Activated CD8-positive, alpha-beta T cell treated with anti-CD3 and anti-CD28 coated beads, Interleukin-2, amount 10 ng/mL, durations not matched to agents 7 days and 5 days (primary cell): ENCODE results near the gene RBM6. TPM values are rescaled to one million over a fixed set of nuclear protein-coding genes. Genes with fewer than 3 reads are reported as not detected.

Experiments used
- ATAC-seq: fragments of 150-1000 bp; cut with Tn5 transposase; one replicate; pipeline ENCODE4 v1.10.0; 2021; ENCODE audit warnings: moderate library complexity
- CTCF ChIA-PET: fragments of 350-600 bp; sonication (Branson Sonifier 250); formaldehyde crosslinking; loops from one replicate; lab custom pipeline; 2021; ENCODE audit warnings: antibody characterized with exemption; lab: Charles Lee
- POLR2A ChIA-PET: fragments of 350-600 bp; sonication (Branson Sonifier 250); formaldehyde crosslinking; loops from one replicate; lab custom pipeline; 2021; ENCODE audit warnings: antibody characterized with exemption; lab: Charles Lee
- DNase-seq: peaks from one replicate; pipeline ENCODE4 v3.0.0-alpha.2; 2020
- H3K27ac Mint-ChIP-seq: one replicate; pipeline ENCODE4 v1.8.0; 2021; ENCODE audit warnings: mild to moderate bottlenecking, mixed read lengths
- H3K27me3 Mint-ChIP-seq: one replicate; pipeline ENCODE4 v1.8.0; 2021; ENCODE audit warnings: low read depth, mixed read lengths
- H3K36me3 Mint-ChIP-seq: one replicate; pipeline ENCODE4 v1.8.0; 2021; ENCODE audit warnings: low read depth, mixed read lengths
- H3K4me1 Mint-ChIP-seq: one replicate; pipeline ENCODE4 v1.8.0; 2021; ENCODE audit warnings: low read depth, mixed read lengths
- H3K4me3 Mint-ChIP-seq: one replicate; pipeline ENCODE4 v1.8.0; 2021; ENCODE audit warnings: mild to moderate bottlenecking, mixed read lengths
- H3K9me3 Mint-ChIP-seq: one replicate; pipeline ENCODE4 v1.8.0; 2022; ENCODE audit warnings: mixed read lengths; ENCODE audit not compliant: insufficient read depth
- total RNA-seq, 2 experiments: library from RNA; stranded (reverse); gene quantifications; one replicate each; pipeline ENCODE4 v1.2.3, GENCODE V29; 2021

RBM6 gene
- total RNA-seq, 2 experiments from 2014 or later: 104 to 112 TPM

DNA sequence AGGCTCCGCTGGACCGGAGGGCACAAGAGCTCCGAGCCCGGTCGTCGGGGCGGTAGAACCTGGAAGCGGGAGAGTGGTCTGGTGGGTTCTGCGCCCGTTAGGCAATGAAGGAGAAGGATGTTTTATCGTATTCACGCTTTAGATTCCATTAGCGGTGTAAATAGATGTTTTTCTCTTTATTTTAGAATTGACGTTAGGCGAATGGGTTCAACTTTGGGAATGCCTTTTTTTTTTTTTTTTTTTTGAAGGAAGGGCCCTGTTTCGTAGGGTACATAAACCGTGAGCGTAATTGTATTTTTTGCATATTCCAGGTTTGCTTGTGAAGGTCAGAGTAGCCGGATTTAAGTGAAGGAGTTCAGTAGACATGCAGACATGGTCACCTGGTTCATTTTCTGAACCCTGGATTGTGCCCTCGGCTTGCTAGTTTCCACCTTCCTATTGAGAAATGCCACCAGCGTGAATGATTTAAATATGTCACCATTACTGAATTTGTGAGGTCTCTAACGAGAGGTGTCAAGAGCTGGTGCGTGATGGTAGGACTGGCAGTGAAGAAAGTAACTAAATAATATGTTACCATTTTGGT is 808 bp downstream of the RBM6 start:
- DNase-seq (no peak), ATAC-seq (no peak)
- POLR2A ChIA-PET: interaction anchor here (0.8 to 2.2 kb wide), 4 partner anchors 11 to 358 kb away, joined by 3 to 24 read pairs (median 4); partner anchors contain the start of gene MON1A
- Mint-ChIP-seq H3K27me3 (no peaks in the 10 kb centered on the region), H3K4me3 (peak overlapping the region; percentile 99), H3K36me3 (peaks cover 21% of the 10 kb centered on the region), H3K4me1 (peaks cover 27% of the 10 kb centered on the region), H3K27ac (peak overlapping the region; percentile 98), H3K9me3 (no peaks in the 10 kb centered on the region)
- CTCF ChIA-PET: interaction anchor here (2.3 kb wide), 1 partner anchor 11 kb away, joined by 19 read pairs; the partner anchor contains the start of gene MON1A

DNA sequence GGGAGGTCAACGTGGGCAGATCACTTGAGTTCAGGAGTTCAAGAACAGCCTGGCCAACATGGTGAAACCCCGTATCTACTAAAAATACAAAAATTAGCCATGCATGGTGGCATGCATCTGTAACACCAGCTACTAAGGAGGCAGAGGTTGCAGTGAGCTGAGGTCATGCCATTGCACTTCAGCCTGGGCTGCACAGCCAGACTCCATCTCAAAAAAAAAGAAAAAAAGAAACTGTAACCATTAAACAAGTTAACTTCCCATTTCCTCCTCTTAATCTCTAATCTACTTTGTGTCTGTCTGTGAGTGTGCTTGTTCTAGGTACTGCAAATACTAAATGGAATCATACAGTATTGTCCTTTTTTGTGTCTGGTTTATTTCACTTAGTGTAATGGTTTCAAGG is 2.7 kb downstream of the RBM6 start:
- Mint-ChIP-seq H3K36me3 (peaks cover 27% of the 10 kb centered on the region), H3K4me1 (peaks cover 31% of the 10 kb centered on the region), H3K9me3 (no peaks in the 10 kb centered on the region), H3K4me3 (no peak overlapping the region), H3K27ac (no peak overlapping the region), H3K27me3 (no peaks in the 10 kb centered on the region)
- CTCF ChIA-PET: no interaction called here
- POLR2A ChIA-PET: no interaction called here
- ATAC-seq (no peak), DNase-seq (no peak)

DNA sequence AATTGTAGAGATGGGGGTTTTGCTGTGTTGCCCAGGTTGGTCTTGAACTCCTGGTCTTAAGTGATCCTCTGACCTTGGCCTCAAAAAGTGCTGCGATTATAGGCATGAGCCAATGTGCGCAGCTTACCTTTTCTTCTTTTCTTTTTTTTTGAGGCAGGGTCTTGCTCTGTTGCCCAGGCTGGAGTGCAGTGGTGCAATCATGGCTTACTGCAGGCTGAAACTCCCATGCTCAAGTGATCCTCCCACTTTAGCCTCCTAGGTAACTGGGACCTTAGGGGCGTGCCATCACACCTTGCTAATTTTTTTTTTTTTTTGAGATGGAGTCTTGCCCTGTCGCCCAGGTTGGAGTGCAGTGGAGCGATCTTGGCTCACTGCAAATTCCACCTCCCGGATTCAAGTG is 13.0 kb downstream of the RBM6 start:
- POLR2A ChIA-PET: no interaction called here
- CTCF ChIA-PET: no interaction called here
- DNase-seq (no peak), ATAC-seq (no peak)
- Mint-ChIP-seq H3K4me1 (peaks cover 11% of the 10 kb centered on the region), H3K9me3 (no peaks in the 10 kb centered on the region), H3K36me3 (peaks cover 1% of the 10 kb centered on the region), H3K4me3 (no peak overlapping the region), H3K27ac (no peak overlapping the region), H3K27me3 (no peaks in the 10 kb centered on the region)

DNA sequence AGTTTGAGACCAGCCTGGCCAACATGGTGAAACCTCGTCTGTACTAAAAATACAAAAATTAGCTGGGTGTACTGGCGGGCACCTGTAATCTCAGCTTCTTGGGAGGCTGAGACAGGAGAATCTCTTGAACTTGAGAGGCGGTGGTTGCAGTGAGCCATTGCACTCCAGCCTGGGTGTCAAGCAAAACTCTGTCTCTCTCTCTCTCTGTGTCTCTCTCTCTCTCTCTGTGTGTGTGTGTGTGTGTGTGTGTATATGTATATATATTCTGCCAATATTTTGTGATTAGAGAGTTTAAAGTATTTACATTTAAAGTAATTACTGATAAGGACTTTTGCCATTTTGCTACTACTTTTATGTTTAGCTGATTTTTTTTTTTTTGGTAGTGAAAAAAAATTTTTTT is 15.7 kb downstream of the RBM6 start:
- H3K9me3 Mint-ChIP-seq: no peaks in the 10 kb centered on the region
- H3K4me1 Mint-ChIP-seq: peaks cover 4% of the 10 kb centered on the region
- H3K27me3 Mint-ChIP-seq: no peaks in the 10 kb centered on the region
- H3K36me3 Mint-ChIP-seq: peaks cover 10% of the 10 kb centered on the region
- ATAC-seq (no peak), DNase-seq (no peak)
- no peak overlapping the region for H3K4me3 Mint-ChIP-seq
- ChIA-PET POLR2A (no interaction called here), CTCF (no interaction called here)
- no peak overlapping the region for H3K27ac Mint-ChIP-seq

DNA sequence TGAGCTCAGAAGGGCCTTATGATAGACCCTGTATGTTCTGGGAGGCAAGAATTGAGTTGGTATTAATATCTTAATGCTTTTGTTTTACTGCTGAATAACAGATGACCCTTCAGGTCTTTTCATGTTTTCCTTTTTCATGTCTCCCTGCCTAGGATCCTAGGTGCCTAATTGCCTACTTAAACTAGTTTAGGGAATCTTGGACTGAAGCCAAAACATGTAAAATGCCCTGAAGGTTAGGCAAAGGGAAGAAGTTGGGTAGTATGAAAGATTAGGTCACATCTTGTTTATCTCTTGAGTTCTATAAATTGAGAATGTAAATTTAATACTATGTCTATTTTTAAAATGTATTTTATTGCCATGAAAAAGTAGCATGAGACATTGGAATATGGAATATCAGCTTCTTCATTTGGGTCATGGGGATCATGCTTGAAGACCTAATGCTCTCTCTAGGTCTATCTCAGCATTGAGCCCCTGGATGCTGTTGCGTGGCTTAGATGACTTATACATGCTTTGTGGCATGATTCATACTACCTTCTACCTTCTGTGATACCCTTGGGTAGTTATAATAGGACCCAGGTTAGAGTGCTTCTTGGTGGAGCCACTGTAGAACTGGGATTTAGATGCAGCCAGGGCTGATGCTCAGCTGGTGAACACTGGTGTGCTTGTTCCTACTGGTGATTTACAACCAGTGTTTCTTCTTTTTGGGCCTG is 26.4 kb downstream of the RBM6 start:
- Mint-ChIP-seq H3K36me3 (peaks cover 25% of the 10 kb centered on the region), H3K27ac (no peak overlapping the region), H3K27me3 (no peaks in the 10 kb centered on the region), H3K4me3 (no peak overlapping the region), H3K9me3 (no peaks in the 10 kb centered on the region), H3K4me1 (no peaks in the 10 kb centered on the region)
- DNase-seq (no peak), ATAC-seq (no peak)
- CTCF ChIA-PET: no interaction called here
- POLR2A ChIA-PET: interaction anchor here (0.6 kb wide), 1 partner anchor 123 kb away, joined by 4 read pairs; no protein-coding TSS in a partner anchor

DNA sequence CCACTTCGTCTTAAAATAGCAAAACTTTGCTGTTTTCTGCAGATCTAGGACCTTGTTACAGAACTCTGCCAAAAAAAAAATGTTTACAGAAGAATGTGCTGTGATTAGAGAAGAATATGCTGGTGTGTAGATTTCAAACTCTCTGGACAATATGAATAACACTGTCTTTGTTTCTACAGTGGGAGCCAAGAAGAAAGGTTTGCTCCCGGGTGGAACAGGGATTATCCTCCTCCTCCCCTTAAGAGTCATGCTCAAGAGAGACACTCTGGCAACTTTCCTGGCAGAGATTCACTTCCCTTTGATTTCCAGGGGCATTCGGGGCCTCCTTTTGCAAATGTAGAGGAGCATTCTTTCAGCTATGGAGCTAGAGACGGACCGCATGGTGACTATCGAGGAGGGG is 27.3 kb downstream of the RBM6 start:
- no peaks in the 10 kb centered on the region for H3K27me3 Mint-ChIP-seq
- ChIA-PET POLR2A (no interaction called here), CTCF (no interaction called here)
- no peak for DNase-seq
- H3K36me3 Mint-ChIP-seq: peaks cover 25% of the 10 kb centered on the region
- no peaks in the 10 kb centered on the region for H3K9me3 Mint-ChIP-seq
- H3K27ac Mint-ChIP-seq: no peak overlapping the region
- no peak for ATAC-seq
- no peaks in the 10 kb centered on the region for H3K4me1 Mint-ChIP-seq
- H3K4me3 Mint-ChIP-seq: no peak overlapping the region

DNA sequence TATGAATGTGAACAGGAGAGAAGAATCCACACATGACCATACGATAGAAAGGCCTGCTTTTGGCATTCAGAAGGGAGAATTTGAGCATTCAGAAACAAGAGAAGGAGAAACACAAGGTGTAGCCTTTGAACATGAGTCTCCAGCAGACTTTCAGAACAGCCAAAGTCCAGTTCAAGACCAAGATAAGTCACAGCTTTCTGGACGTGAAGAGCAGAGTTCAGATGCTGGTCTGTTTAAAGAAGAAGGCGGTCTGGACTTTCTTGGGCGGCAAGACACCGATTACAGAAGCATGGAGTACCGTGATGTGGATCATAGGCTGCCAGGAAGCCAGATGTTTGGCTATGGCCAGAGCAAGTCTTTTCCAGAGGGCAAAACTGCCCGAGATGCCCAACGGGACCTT is 28.4 kb downstream of the RBM6 start:
- ChIA-PET POLR2A (no interaction called here), CTCF (no interaction called here)
- no peaks in the 10 kb centered on the region for H3K27me3 Mint-ChIP-seq

DNA sequence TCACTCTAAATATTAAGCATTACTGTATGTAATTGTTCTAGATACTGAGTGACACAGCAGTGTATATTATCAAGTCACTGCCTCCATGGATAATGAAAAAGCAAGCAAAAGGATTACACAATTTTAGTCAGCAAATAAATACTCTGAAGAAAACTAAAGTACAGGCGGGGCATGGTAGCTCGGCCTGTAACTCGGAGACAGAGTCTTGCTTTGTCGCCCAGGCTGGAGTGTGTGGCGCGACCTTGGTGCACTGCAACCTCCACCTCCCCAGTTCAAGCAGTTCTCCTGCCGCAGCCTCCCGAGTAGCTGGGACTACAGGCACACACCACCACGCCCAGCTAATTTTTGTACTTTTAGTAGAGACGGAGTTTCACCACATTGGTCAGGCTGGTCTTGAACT is 32.7 kb downstream of the RBM6 start:
- H3K9me3 Mint-ChIP-seq: no peaks in the 10 kb centered on the region
- ChIA-PET POLR2A (no interaction called here), CTCF (interaction anchor here (1.1 kb wide), 1 partner anchor 66 kb away, joined by 3 read pairs; no protein-coding TSS in a partner anchor)
- DNase-seq (no peak), ATAC-seq (no peak)
- H3K27me3 Mint-ChIP-seq: no peaks in the 10 kb centered on the region
- H3K27ac Mint-ChIP-seq: no peak overlapping the region
- no peaks in the 10 kb centered on the region for H3K4me1 Mint-ChIP-seq
- H3K36me3 Mint-ChIP-seq: peaks cover 27% of the 10 kb centered on the region
- no peak overlapping the region for H3K4me3 Mint-ChIP-seq

More for the DNA sequence above, 28.4 kb downstream of the RBM6 start:
- no peaks in the 10 kb centered on the region for H3K9me3 Mint-ChIP-seq
- H3K27ac Mint-ChIP-seq: no peak overlapping the region
- no peaks in the 10 kb centered on the region for H3K4me1 Mint-ChIP-seq
- peaks cover 29% of the 10 kb centered on the region for H3K36me3 Mint-ChIP-seq
- DNase-seq (no peak), ATAC-seq (no peak)
- no peak overlapping the region for H3K4me3 Mint-ChIP-seq

DNA sequence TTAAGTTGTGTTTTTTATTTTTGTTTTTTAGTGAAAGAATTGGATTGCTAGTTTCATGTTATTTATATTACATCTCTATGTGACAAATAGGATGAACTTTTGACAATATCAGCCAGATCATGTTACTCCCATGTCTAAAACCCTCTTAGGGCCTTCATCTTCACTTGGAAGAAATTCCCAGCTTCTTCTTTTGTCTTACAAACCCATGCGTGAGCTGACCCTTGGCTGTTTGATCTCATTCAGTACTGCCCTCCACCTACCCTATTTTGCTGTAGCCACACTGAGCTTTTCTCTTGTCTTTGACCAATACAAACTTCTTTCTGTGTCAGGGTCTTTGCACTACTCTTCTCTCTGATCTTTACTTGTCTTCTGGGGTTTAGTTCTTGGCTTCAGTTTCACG is 37.0 kb downstream of the RBM6 start:
- DNase-seq: no peak
- Mint-ChIP-seq H3K4me3 (no peak overlapping the region), H3K36me3 (peaks cover 26% of the 10 kb centered on the region), H3K27me3 (no peaks in the 10 kb centered on the region), H3K9me3 (no peaks in the 10 kb centered on the region), H3K27ac (no peak overlapping the region), H3K4me1 (no peaks in the 10 kb centered on the region)
- ChIA-PET POLR2A (no interaction called here), CTCF (no interaction called here)
- no peak for ATAC-seq

DNA sequence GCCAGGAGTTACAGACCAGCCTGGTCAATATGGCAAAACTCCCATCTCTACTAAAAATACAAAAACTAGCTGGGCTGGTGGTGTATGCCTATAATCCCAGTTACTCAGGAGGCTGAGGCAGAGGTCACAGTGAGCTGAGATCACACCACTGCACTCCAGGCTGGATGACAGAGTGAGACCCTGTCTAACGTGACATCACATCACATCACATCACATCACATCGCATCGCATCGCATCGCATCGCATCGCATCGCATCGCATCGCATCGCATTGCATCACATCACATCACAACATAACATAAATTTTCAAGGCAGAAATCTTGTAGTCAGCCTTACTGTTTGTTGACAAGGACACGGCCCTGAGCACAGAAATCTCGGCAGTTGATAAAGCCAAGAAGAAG is 44.4 kb downstream of the RBM6 start:
- Mint-ChIP-seq H3K27me3 (no peaks in the 10 kb centered on the region), H3K4me1 (no peaks in the 10 kb centered on the region), H3K9me3 (no peaks in the 10 kb centered on the region), H3K27ac (peak overlapping the region; percentile 25), H3K4me3 (no peak overlapping the region), H3K36me3 (peaks cover 15% of the 10 kb centered on the region)
- DNase-seq (no peak), ATAC-seq (no peak)
- POLR2A ChIA-PET: no interaction called here
- CTCF ChIA-PET: no interaction called here

DNA sequence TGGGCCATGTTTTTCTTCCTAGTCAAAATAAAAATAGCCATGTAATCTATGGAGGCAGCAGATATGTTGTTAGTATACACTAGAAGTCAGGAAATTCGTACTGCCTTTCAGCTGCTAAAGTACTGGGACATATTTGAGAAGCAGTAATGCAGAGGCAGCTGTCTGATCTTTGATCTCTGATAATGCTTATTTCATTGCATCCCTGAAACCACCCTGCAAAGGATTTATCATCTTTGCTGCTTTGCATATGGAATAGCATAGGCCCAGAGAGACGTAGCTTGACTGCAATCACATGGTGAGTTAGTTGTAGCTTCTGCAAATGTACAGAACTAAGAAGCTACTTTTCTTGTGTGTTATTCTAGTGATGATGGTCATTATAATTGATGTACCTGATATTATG is 52.4 kb downstream of the RBM6 start:
- peaks cover 10% of the 10 kb centered on the region for H3K36me3 Mint-ChIP-seq
- CTCF ChIA-PET: no interaction called here
- POLR2A ChIA-PET: no interaction called here

DNA sequence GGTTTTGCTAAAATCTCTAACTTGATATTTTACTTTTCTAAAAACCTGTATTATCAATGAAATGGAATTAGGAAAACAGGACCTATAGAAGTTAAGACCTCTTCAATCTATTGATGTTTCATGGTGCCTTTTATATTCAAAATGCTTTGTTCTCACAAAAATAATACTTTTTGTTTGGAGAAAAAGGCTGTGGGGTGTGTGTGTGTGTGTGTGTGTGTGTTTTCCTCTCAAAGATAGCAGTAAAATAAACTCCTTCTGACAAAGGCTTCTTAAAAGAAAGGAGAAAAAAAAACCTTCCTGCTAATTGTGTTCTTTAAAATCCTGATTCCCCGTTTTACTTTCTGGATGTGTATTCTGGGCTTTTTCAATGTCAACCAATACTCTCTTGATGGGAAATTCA is 54.5 kb downstream of the RBM6 start:
- POLR2A ChIA-PET: no interaction called here
- CTCF ChIA-PET: no interaction called here

More for the DNA sequence above, 52.4 kb downstream of the RBM6 start:
- H3K27me3 Mint-ChIP-seq: no peaks in the 10 kb centered on the region
- no peak overlapping the region for H3K27ac Mint-ChIP-seq
- no peaks in the 10 kb centered on the region for H3K4me1 Mint-ChIP-seq
- ATAC-seq (no peak), DNase-seq (no peak)
- H3K9me3 Mint-ChIP-seq: no peaks in the 10 kb centered on the region
- no peak overlapping the region for H3K4me3 Mint-ChIP-seq

More for the DNA sequence above, 54.5 kb downstream of the RBM6 start:
- no peak for ATAC-seq
- H3K27me3 Mint-ChIP-seq: no peaks in the 10 kb centered on the region
- no peak overlapping the region for H3K4me3 Mint-ChIP-seq
- DNase-seq: no peak
- H3K9me3 Mint-ChIP-seq: no peaks in the 10 kb centered on the region
- peaks cover 7% of the 10 kb centered on the region for H3K36me3 Mint-ChIP-seq
- H3K4me1 Mint-ChIP-seq: no peaks in the 10 kb centered on the region
- H3K27ac Mint-ChIP-seq: no peak overlapping the region
